ENCODE results near the gene POU2AF2.
"Not testable (repeated sequence)": the region's sequence is repeated elsewhere in the genome, so short reads cannot be mapped to it uniquely, and the experiment has no call there.

The POU2AF2 gene, protein sequence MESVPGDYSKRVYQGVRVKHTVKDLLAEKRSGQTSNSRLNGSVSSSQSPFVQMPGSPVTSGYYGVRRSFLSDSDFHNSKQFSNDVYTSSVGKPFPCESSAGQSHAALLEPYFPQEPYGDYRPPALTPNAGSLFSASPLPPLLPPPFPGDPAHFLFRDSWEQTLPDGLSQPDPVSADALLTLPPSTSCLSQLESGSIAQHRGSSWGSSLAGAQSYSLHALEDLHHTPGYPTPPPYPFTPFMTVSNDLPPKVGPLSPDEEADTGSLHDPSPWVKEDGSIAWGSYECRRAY

DNA sequence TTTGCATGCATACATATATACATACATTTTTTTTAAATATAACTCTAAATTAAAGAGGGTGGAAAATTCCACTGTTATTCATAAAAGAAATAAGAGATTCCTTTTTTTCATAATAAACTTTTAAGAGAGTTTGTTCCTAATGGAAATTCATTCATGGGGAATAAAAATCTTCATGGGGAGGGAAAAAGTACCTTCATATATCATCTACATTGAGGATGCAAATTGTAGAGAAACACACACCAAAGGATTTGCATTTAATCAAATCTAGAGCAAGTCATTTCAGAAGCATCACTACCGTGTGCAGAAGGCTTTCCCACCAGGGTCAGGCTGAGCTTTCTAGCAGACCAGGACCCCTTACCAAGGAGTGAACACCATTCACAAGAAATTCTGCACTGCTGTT lies at the start of gene POU2AF2:
Gene POU2AF2 (plus strand): TSS at position 301 of the 400 bp plus-strand sequence. CDS start 129 bp downstream, outside the sequence.
- DNase-seq: no peak

DNA sequence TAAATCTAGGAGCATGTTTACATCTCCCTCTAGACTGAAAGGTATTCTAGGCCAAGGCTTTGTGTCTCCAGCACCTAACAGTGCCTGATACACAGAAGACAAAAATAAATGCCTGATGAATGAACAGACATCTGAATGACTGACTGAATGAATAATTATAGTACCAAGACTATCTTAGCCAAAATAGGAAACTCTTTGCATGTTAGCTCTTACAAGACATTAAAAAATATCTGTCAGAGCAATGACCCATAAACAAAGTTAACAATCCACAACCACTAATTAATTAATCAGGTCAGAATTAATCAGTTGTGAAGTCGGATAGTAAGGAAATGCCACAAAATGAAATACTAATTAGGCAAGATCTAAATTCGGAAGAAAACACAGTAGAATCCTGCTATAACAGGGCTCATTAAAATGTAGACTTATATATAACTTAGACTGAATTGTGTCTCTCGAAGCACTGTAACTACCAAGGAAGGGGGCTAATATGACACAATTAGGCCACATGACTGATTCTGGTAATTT lies 45.5 kb upstream of the POU2AF2 start:
- DNase-seq: no peak

DNA sequence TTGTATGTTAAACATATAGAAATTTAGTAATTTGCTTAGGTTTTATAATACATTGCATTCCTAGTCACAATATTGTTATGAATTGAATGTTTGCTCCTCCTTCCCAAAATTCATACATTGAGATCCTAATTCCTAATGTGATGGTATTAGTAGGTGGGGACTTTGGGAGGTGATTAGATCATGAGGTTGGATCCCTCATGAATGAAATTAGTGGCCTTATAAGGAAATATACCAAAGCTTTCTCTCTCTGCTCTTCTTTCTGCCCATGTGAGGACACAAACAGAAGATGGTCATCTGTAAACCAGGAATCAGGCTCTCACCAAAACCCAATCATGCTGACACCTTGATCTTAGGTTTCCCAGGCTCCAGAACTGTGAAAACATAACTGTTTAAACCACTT lies 41.3 kb upstream of the POU2AF2 start:
- no peak for DNase-seq

DNA sequence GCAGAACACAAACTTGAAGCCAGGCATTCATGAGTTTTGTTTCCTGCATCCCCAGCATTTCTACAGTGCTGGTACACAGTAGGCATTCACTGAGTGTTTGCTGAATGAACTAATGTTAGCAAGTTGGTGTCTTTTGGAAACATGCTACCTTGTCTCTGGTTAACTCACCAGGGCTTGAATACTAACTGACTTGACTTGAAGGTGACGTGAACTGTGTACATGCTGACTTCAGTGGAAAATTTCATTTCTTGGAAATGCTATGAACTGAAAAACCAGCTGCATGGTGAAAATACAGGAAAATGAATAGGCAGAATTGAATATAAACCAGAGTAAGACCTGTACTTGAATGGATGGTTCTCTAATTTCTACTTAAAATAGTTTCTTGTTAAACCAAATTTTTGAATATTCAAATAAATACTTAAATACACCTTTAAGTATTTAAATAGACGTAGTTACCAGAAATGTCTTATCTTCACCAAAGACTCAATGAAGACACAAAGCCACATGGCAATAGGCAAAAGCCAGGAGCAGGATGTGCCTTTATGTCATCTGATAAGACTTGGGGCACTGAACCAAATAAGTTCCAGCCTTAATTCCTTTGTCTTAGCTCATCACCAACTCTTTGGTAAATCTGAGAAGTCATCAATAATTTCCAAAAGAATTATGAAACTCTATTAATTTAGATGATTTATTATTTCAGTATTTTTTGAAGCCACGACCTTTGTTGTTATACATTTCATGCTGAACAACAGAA lies 39.7 kb upstream of the POU2AF2 start:
- no peak for DNase-seq

DNA sequence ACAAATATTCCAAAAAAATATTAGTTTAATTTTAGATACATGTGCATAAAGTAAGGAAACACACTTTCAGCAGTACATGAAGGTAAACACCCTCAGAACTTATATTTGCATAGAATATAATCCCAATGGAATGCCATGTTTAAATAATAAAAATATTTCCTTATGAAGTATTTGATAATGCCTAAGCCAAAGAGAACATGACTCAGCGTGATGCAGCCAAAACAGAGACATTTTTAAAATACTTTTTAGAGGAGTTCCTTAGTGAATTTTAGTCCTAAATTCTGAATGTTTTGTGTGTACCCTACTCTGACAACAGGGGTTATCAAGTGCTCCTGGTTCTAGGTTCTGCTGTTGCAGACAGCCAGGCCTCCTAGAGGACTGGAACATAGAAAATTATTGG lies 39.1 kb upstream of the POU2AF2 start:
- no peak for DNase-seq

DNA sequence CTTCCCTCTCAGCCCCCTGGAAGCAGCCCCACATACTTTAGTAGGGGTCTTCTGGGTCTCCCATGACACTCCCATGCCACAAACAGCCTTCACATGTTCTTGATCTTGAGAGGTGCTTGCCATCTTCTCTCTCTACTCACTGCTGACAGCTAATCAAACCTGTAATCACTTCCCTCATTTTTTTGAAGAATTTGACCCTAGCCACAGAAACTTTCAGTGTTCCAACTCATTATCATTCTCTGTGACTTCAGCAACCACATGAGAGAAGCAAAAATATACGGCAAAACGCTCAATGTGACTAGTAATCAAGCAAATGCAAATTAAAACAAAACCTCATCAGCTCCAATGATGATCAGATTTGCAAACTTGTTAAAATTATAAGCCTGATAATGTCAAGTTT lies 38.3 kb upstream of the POU2AF2 start:
- DNase-seq: no peak

DNA sequence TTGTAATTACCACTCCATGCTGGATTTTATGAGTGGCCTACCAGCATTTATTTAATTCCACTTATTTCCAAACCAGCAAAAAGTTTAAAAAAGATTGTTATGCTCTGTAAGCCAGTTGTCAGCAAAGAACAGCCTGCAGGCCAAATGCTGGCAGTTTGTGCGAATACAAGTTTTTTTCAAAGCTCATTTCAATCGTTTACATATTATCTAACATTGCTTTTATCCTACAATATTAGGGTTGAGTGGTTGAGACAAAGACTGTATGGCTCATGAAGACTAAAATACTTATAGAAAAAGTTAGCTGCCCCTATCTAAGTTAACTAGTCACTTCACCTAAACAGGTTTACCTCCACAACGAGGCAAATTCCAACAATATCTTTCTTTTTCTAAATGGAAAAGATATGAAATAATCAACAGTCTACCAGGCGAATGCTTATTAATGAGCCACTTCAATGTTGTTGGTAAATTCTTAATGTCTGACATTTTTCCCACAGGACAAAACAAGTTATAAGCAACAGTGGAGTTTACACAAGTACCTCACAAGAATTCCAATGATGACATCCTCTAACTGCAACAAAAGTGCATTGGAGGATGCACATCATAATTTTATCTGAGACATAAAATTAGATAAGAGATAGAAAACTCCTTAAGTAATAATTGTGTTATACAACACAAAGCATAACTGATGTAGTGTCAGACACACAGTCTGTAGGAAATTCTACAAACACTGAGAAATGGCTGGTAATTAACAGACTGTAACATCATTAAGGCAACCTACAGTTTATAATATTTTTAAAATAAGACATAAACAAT lies 35.8 kb upstream of the POU2AF2 start:
- DNase-seq: no peak

DNA sequence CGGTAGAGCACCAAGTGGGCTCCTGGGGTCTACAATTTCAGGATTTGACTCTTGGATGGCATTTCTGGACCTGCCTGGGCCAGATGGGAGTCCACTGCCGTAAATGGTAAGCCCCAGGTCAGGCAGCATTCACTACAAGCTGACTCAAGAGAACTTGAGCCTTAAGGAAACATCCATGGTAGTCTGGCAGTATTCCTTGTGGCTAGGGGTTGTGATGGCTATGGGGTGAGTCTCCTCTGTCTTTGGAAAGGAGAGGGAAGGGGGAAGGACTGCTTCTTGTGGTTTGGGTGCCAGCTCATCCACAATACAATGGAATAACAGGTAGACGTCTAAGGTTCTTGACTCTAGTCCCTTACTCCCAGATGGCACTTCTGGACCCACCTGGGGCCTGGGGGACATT lies 32.3 kb upstream of the POU2AF2 start:
- DNase-seq: no peak

DNA sequence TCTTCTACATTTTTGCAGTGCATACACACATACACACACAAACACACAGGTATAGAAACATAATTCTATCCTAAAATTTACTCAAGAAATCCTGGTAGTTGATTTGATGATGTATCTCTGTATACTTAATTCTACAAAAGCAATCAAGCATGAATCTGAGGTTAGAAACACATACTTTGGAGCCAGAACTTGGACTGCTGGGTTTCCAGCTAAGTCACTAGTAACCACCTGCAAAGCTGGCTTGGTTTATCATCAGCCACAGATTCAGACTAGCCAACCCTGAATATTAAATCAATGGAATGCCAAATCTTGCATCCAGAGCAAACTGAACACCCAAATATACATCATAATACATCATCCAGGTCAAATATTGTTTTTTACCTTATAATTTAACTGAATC lies 24.8 kb upstream of the POU2AF2 start:
- no peak for DNase-seq

DNA sequence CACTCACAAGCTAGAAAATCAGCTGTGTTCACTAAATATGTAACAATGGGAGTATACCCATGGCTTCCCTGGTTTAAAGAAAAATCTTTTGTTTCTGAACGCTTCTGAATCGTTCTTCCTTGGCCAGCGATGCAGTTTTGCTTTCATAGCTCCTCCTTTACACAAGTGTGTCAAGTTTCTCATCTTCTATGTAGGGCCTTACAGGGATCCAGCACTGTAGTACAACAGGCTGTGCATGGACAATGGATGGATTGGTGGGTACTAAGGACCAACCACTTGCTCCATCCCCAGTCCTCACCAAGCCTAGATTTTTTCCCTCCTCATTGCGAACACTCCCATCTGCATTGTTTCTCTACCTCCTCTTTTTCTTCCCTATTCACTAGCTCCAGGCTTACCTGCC lies 24.3 kb upstream of the POU2AF2 start:
- no peak for DNase-seq

DNA sequence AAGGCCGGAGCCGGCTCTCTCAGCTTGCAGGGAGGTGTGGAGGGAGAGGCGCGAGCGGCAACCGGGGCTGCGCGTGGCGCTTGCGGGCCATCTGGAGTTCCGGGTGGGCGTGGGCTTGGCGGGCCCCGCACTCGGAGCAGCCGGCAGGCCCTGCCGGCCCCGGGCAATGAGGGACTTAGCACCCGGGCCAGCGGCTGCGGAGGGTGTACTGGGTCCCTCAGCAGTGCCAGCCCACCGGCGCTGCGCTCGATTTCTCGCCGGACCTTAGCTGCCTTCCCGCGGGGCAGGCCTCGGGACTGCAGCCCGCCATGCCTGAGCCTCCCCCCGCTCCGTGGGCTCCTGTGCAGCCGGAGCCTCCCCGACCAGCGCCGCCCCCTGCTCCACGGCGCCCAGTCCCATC lies 23.6 kb upstream of the POU2AF2 start:
- not testable (repeated sequence) for DNase-seq

DNA sequence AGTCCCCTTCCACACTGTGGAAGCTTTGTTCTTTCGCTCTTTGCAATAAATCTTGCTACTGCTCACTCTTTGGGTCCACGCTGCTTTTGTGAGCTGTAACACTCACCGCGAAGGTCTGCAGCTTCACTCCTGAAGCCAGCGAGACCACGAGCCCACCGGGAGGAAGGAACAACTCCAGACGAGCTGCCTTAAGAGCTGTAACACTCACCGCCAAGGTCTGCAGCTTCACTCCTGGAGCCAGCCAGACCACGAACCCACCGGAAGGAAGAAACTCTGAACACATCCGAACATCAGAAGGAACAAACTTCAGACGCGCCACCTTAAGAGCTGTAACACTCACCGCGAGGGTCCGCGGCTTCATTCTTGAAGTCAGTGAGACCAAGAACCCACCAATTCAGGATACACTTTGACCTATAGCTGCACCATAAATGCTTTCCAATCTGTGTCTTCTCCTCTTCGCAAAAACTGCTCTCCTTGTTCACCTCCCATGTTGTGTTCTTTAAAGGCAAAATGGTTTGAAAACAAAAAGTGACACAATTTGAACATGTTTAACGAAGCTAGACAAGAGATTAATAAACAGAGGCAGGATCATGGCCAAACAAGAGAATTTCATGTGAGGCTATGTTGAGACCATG lies 22.6 kb upstream of the POU2AF2 start:
- not testable (repeated sequence) for DNase-seq

DNA sequence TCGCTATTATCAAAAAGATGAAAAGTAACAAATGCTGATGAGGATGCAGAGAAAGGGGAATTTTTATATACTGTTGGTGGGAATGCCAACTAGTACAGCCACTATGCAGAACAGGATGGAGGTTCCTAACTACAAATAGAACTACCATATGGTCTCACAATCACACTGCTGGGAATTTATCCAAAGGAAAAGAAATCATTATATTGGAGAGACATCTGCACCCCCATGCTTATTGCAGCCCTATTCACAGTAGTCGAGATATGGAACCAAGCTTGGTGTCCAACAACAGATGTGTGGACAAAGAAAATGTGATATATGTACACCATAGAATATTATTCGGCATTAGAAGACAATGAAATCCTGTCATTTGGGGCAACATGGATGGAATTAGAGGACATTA lies 19.6 kb upstream of the POU2AF2 start:
- no peak for DNase-seq

DNA sequence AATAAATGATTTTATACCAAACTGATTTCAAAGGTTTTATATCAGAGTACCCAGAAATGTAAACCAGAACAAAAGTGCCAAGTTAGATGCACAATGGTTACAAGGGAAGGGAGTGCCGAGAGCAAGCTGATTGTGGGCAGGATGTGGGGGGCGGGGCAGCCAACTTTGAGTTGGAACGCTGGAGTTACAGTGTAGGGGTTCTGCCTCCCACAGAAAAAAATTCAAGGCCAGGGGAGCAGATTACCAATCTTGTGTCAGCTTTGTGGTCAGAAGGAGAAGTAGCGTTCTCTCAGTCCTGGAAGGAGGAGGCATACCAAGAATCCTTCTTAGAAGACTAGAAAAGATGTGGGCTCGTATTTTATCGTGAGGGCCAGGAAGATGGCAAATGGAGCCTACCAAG lies 15.9 kb upstream of the POU2AF2 start:
- no peak for DNase-seq

DNA sequence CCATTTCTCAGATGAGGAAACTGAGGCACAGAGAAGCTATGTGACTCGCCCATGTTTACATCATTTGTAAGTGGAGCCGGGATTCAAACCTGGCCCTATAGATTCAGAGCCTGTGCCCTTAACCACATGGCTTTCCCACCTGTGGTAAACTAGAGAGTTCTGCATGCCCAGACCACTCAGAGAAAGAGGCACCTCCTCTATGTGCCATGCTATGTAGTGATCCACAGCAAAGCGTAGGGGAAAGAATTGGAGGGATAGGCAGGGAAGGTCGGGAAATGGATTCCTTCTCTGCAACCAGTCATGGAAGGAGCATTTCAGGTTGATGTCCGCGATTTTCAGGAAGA lies 15.4 kb upstream of the POU2AF2 start:
- DNase-seq: no peak

DNA sequence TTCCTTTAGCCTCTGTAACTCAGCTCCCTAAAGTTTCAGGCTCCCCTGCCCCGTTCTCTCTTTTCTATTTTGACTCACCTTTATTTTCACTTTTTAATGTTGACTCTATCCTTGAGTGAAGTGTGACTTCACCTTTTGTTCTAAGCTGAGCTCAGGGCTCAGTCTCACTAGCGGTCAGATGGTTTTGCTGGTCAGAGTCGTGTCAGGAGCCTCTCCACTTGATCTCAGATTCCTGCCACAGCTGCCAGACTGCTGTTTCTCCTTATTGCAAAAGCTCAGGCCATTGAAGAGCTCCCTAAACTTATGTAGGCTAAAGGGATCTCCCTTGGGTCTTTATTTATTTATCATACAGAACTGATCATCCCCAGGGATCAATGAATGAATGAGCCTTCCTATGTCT lies 13.7 kb upstream of the POU2AF2 start:
- DNase-seq: no peak

DNA sequence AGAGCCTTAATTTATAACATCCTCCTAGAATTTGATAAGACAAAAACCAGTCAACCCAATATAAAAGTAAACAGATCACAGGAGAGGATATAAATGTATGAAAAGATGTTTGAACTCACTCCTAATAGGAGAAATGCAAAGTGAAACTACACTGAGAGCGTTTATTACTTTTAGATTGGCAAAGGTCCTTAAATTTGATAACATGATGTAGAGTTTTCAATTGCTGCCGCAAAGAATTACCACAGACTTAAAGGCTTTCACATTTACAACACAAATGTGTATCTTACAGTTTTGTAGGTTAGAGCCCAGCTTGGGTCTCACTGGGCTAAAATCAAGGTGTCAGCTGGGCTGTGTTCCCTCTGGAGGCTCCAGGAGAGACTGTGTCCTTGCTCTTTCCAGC lies 9.1 kb upstream of the POU2AF2 start:
- no peak for DNase-seq

DNA sequence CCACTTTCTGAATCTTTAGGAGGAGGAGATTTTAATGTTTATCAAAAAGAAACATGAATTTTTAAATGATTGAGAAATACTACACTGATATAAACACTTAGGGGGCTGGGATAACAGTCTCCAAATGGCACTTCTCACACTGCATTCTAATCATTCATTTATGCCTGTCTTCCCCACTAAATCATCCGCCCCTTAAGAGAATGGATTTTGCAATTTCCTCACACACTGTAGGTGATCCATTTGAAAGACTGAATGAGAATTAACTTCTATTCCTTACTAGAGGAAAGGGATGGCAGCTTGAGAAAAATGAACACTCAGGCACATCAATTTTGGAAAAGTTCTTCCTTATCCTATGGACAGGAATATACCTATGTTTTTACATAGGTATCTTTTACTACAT lies 7.6 kb upstream of the POU2AF2 start:
- DNase-seq: no peak

DNA sequence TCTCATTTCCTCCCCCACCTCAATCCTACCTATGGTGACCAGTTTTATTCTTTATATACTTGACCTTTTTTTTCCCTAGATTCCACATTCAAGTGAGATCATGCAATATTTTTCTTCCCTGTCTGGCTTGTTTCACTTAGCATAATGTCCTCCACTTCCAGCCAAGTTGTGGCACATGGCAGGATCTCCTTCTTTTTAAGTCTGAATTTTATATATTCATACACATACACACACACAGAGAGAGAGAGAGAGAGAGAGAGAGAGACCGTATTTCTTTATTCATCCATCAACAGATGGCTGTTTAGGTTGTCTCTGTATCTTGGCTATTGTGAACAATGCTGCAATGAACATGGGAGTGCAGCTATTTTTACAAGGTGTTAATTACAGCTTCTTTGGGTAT lies 1.4 kb downstream of the POU2AF2 start:
- DNase-seq: no peak

DNA sequence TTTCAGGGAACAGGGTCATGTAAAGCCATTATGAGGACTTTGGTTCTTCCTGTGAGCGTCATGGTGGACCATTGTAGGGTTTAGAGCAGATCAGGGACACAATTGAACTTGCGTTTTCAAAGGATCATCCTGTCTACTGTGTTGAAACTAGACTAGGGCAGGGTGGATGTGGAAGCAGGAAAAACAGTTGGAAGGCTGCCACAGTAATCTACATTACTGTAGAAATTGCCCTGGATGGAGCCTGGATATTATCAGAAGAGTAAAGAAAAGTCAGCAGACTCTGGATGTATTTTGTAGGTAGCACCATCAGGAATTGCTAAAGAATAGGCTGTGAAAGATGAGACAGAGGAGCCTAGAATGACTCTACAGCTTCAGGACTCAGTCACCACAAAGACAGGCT lies 5.4 kb downstream of the POU2AF2 start:
- DNase-seq: no peak

DNA sequence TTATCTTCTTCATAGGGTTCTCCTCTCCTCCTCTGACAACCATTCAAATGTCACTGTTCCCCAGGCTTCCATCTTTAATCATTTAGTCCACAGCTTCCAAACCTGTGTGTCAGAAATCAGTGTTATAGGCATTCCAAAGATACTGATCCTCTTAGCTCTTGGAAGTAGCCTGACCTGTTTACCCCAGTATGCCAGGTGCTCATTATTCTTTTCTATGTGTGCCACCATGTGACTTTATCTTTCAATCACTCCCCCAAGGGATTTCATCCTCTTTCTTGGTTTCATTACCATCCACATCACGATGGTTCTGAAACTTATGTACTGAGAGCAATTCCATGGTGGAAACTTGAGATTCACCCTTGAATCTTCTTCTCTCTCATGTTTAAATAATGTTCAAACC lies 7.6 kb downstream of the POU2AF2 start:
- no peak for DNase-seq

DNA sequence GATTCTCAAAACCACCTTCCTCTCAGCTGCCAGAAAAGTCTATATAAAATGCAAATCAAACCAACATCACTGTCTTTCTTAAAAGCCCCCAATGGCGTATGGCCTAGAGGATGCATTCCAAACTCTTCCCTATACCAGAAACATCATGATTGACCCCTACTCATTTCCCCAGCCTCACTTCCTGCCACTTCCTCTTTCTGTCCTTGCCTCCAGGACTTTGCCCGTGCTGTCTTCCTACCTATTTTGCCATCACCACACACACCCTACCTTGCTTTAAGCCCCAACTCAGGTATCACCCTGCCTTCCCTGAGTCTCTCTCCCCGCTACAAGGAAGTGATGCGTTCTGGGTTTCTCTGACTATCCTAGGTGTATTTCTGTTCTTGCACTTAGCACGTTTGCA lies 8.1 kb downstream of the POU2AF2 start:
- no peak for DNase-seq

DNA sequence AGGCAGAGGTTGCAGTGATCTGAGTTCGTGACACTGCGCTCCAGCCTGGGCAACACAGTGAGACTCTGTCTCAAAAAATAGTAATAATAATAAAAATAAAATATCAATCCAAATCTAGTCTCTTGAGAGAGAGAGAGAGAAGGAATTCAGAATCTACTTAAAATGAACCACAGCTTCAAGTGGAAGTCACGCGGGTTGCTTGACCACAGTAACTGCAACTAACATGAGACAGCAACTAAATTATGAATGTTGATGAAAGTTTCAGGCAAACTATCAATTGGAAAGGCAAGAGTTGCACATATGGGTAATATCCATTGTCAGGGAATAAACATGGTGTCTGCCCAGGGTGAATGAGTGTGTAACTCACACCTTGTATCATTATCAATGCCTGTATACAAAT lies 12.5 kb downstream of the POU2AF2 start:
- no peak for DNase-seq

Measured in COR-L47 (cell line).